GM12878 (cell line): ENCODE data around the gene ITPKA. TPM values are rescaled to one million over a fixed set of nuclear protein-coding genes. Genes with fewer than 3 reads are reported as not detected.

Experiments used
- ATAC-seq: fragments of 200-7000 bp; cut with Tn5 transposase; 3 replicates; pipeline ENCODE4 v1.9.1; 2020; ENCODE audit warnings: mild to moderate bottlenecking, moderate library complexity
- BruUV-seq: library from RNA; stranded (reverse); fragments of 400-500 nt; replicated peaks from 2 replicates; lab custom pipeline; 2021; lab: Mats Ljungman, UMichigan
- CTCF ChIA-PET: fragments of 300-600 bp; sonication (Branson Sonifier 250); formaldehyde crosslinking; extraction: SDS; loops from one replicate; lab custom pipeline; 2021; ENCODE audit warnings: inconsistent platforms; lab: Yijun Ruan, JAX
- POLR2A ChIA-PET: fragments of 350-600 bp; formaldehyde crosslinking; extraction: SDS; loops from one replicate; lab custom pipeline; 2021; ENCODE audit warnings: inconsistent platforms; lab: Charles Lee
- RAD21 ChIA-PET: fragments of 300-600 bp; sonication (Branson Sonifier 250); formaldehyde crosslinking; loops from one replicate; lab custom pipeline; 2023; ENCODE audit warnings: antibody characterized with exemption; ENCODE audit not compliant: unreplicated experiment; lab: Charles Lee
- SMC1A ChIA-PET: fragments of 300-600 bp; sonication (Branson Sonifier 250); formaldehyde crosslinking; loops from one replicate; lab custom pipeline; 2023; ENCODE audit not compliant: unreplicated experiment, uncharacterized antibody; lab: Charles Lee
- DNase-seq: peaks from one replicate; pipeline ENCODE4 v3.0.0-alpha.2; 2011; ENCODE audit warnings: low read depth, low spot score
- FAIRE-seq: peaks from 3 replicates; lab custom pipeline; 2011; peaks lifted over from hg19 to GRCh38; lab: Jason Lieb, UNC
- H2AFZ ChIP-seq: 2 replicates; pipeline ENCODE4 v1.6.0; 2011; ENCODE audit warnings: low read depth, low read length, control low read depth; ENCODE audit not compliant: control insufficient read depth
- H3K27ac ChIP-seq: 2 replicates; pipeline ENCODE4 v1.5.1; 2011; ENCODE audit warnings: control low read depth; ENCODE audit not compliant: control insufficient read depth, insufficient read depth
- H3K27me3 ChIP-seq, 2 experiments: replicated peaks in 1 of 2; 2 replicates each; pipeline versions ENCODE4 v1.6.0 to v1.6.1; 2011; ENCODE audit warnings: low read length in 1 of 2; ENCODE audit not compliant: control insufficient read depth in 2 of 2, insufficient read depth in 2 of 2
- H3K36me3 ChIP-seq, 2 experiments: 2 replicates each; pipeline ENCODE4 v1.5.1; 2011; ENCODE audit warnings: low read length in 1 of 2; ENCODE audit not compliant: control insufficient read depth in 2 of 2, insufficient read depth in 2 of 2
- H3K4me1 ChIP-seq: 2 replicates; pipeline ENCODE4 v1.6.1; 2011; ENCODE audit warnings: mild to moderate bottlenecking, low read length, moderate library complexity, mixed read lengths; ENCODE audit not compliant: control insufficient read depth, insufficient read depth
- H3K4me2 ChIP-seq: 2 replicates; pipeline ENCODE4 v1.6.0; 2011; ENCODE audit warnings: control low read depth; ENCODE audit not compliant: control insufficient read depth, insufficient read depth
- H3K4me3 ChIP-seq: fragments of 200-600 bp; sonication (generic); 2 replicates; pipeline ENCODE4 v1.5.1; 2016
- H3K79me2 ChIP-seq: 2 replicates; pipeline ENCODE4 v1.6.0; 2011; ENCODE audit warnings: low read length; ENCODE audit not compliant: control insufficient read depth, insufficient read depth
- H3K9ac ChIP-seq: 2 replicates; pipeline ENCODE4 v1.8.0; 2011; ENCODE audit warnings: low read length, control low read depth, mixed read lengths; ENCODE audit not compliant: control insufficient read depth, insufficient read depth
- H3K9me3 ChIP-seq: replicated peaks from 3 replicates; pipeline ENCODE4 v1.5.1; 2011; ENCODE audit warnings: mild to moderate bottlenecking, low read length; ENCODE audit not compliant: control insufficient read depth, insufficient read depth
- H4K20me1 ChIP-seq: 2 replicates; pipeline ENCODE4 v1.6.0; 2011; ENCODE audit not compliant: control insufficient read depth, insufficient read depth
- CTCF ChIP-seq, 3 experiments: IDR thresholded peaks in 2 of 3; conservative IDR thresholded peaks in 1 of 3; 2 replicates each; pipeline ENCODE4 v1.5.1; 2011; ENCODE audit warnings: low read depth in 3 of 3, low read length in 3 of 3, mild to moderate bottlenecking in 3 of 3, control low read depth in 2 of 3, moderate library complexity in 2 of 3, inconsistent platforms in 1 of 3, mixed read lengths in 1 of 3; ENCODE audit not compliant: control insufficient read depth in 2 of 3, insufficient read depth in 1 of 3; ENCODE audit errors: extremely low read depth in 1 of 3
- EGR1 ChIP-seq, 2 experiments: IDR thresholded peaks; 1 replicate in 1 of 2; 2 replicates in 1 of 2; pipeline ENCODE4 v1.6.1; 2011 to 2012; ENCODE audit warnings: low read depth in 2 of 2, low read length in 2 of 2, borderline replicate concordance in 1 of 2, mild to moderate bottlenecking in 1 of 2, moderate library complexity in 1 of 2
- GABPA ChIP-seq: IDR thresholded peaks from 2 replicates; pipeline ENCODE4 v1.6.1; 2014; ENCODE audit warnings: antibody characterized with exemption, low read depth, mild to moderate bottlenecking, inconsistent platforms
- MYC ChIP-seq: IDR thresholded peaks from 2 replicates; pipeline ENCODE4 v1.6.1; 2011; ENCODE audit warnings: mild to moderate bottlenecking, low read length, moderate library complexity, inconsistent platforms; ENCODE audit not compliant: insufficient read depth, insufficient replicate concordance, insufficient read length, severe bottlenecking
- RBBP5 ChIP-seq: fragments of 200-600 bp; sonication (generic); conservative IDR thresholded peaks from 2 replicates; pipeline ENCODE4 v1.6.1; 2016
- TARDBP ChIP-seq: IDR thresholded peaks from 2 replicates; pipeline ENCODE4 v1.6.1; 2016; ENCODE audit warnings: borderline replicate concordance
- ZNF622 ChIP-seq: fragments of 450-650 bp; IDR thresholded peaks from 2 replicates; pipeline ENCODE4 v1.6.1; 2017; ENCODE audit warnings: mild to moderate bottlenecking, inconsistent platforms
- ZSCAN29 ChIP-seq: fragments of 450-650 bp; IDR thresholded peaks from 2 replicates; pipeline ENCODE4 v1.6.1; 2017; ENCODE audit warnings: mild to moderate bottlenecking, moderate library complexity
- WGBS: methylation state at CpG from one replicate; pipeline ENCODE4 v1.1.6; 2016; ENCODE audit warnings: low lambda C conversion rate; ENCODE audit not compliant: insufficient replicate concordance, insufficient coverage; ENCODE audit errors: missing lambda C conversion rate; 5-methylcytosine and 5-hydroxymethylcytosine counted together
- in situ Hi-C: fragments of 300-500 bp; cut with MboI; formaldehyde crosslinking; loops from 9 replicates; pipeline ENCODE4 v1.14.3; 2018; ENCODE audit warnings: mixed read lengths
- intact Hi-C: fragments of 100-400 bp; cut with micrococcal nuclease; formaldehyde crosslinking; loops from one replicate; pipeline ENCODE4 v1.14.2; 2022; ENCODE audit not compliant: unreplicated experiment
- polyA plus RNA-seq, 11 experiments: library from polyadenylated mRNA; depleted of rRNA in 4 of 11; unstranded in 6 of 11; stranded (reverse) in 5 of 11; fragments of >200 nt; fragmentation: Nextera tagmentation in 4 of 11; fragmentation: Illumina TruSeq in 1 of 11; extraction: Ambion mirVana in 4 of 11; extraction: Trizol in 1 of 11; gene quantifications; 1 replicate in 1 of 11; 2 replicates in 10 of 11; pipeline versions ENCODE4 v1.2.1 to v1.2.3, GENCODE V29; 2011 to 2016; ENCODE audit warnings: inconsistent platforms in 2 of 11, missing spikeins in 2 of 11, low read depth in 1 of 11
- total RNA-seq, 4 experiments: library from RNA; depleted of rRNA in 3 of 4; stranded (reverse); fragments of >200 nt in 3 of 4; fragmentation: Illumina TruSeq in 1 of 4; extraction: Trizol in 1 of 4; gene quantifications; 2 replicates each; pipeline versions ENCODE4 v1.2.1 to v1.2.3, GENCODE V29; 2013 to 2021
- TF ChIP-seq, protein P1 (sequence below): IDR thresholded peaks from 2 replicates; pipeline ENCODE4 v1.6.1; 2011; ENCODE audit warnings: borderline replicate concordance, low read depth, mild to moderate bottlenecking, moderate library complexity, mixed read lengths, low read length; ENCODE audit not compliant: insufficient read depth; ENCODE audit errors: extremely low read length
- TF ChIP-seq, protein P2 (sequence below): fragments of 450-650 bp; IDR thresholded peaks from 2 replicates; pipeline ENCODE4 v1.6.1; 2016; ENCODE audit warnings: mild to moderate bottlenecking

ITPKA gene
- total and polyA plus RNA-seq, 10 of the 15 experiments (the other 5 are each of a cell fraction or from before 2014, with no cell fraction given): 0.04 to 1.5 (median 0.49) TPM; not detected in 1

- FAIRE-seq (no peak), ATAC-seq (no peak), DNase-seq (no peak)
- in situ Hi-C loops (no loop called here), intact Hi-C loops (loop anchor here (5.0 to 10.0 kb wide), 4 partner anchors 92 to 347 kb away; partner anchors contain the start of gene TYRO3)
- no TSS peak for BruUV-seq
- 93% methylated on average over 9 of the region's 9 CpGs for WGBS
- H3K9me3 ChIP-seq: no peaks in the 10 kb centered on the region
- ChIA-PET POLR2A (interaction anchor here (0.5 to 0.9 kb wide), 3 partner anchors 27 to 598 kb away, joined by 3 to 4 read pairs (median 3); no protein-coding TSS in a partner anchor), CTCF (interaction anchor here (0.6 to 3.1 kb wide), 45 partner anchors 10 to 1280 kb away, joined by 3 to 33 read pairs (median 4); partner anchors contain the start of genes ITPKA, LTK, MAPKBP1 and NDUFAF1), RAD21 (interaction anchor here (0.6 to 3.5 kb wide), 23 partner anchors 14 to 619 kb away, joined by 3 to 20 read pairs (median 4); partner anchors contain the start of genes ITPKA, LTK, MAPKBP1 and RPAP1), SMC1A (interaction anchor here (0.6 to 2.4 kb wide), 27 partner anchors 10 to 440 kb away, joined by 3 to 14 read pairs (median 4); partner anchors contain the start of genes LTK, MAPKBP1 and RPAP1)
- no peak overlapping the region for H2AFZ ChIP-seq
- no peak overlapping the region for H3K9ac ChIP-seq
- no peak overlapping the region for H3K4me3 ChIP-seq
- H3K27ac ChIP-seq: no peak overlapping the region
- H3K4me1 ChIP-seq: no peaks in the 10 kb centered on the region
- no peaks in the 10 kb centered on the region for H3K79me2 ChIP-seq
- H3K27me3 ChIP-seq: no peaks in the 10 kb centered on the region
- no peaks in the 10 kb centered on the region for H4K20me1 ChIP-seq
- H3K4me2 ChIP-seq: no peak overlapping the region
- H3K36me3 ChIP-seq: peaks cover 4 to 29% of the 10 kb centered on the region in 2 experiments; a peak in 3 of 4 replicates
- TF ChIP-seq EGR1 (IDR thresholded peaks at IDR 0.05; ENCODE audit: borderline replicate concordance in 1 of 2, low read depth in 2 of 2, low read length in 2 of 2) (no peak), TARDBP (no peak), MYC (no peak), ZSCAN29 (no peak), CTCF (IDR thresholded peaks at IDR 0.05 in 2 of 3, conservative IDR thresholded peaks at IDR 0.05 in 1 of 3; ENCODE audit: control insufficient read depth in 2 of 3, extremely low read depth in 1 of 3, insufficient read depth in 1 of 3, low read depth in 3 of 3, low read length in 3 of 3) (no peak), GABPA (no peak), RBBP5 (no peak), ZNF622 (no peak)
- TF ChIP-seq, protein P1, sequence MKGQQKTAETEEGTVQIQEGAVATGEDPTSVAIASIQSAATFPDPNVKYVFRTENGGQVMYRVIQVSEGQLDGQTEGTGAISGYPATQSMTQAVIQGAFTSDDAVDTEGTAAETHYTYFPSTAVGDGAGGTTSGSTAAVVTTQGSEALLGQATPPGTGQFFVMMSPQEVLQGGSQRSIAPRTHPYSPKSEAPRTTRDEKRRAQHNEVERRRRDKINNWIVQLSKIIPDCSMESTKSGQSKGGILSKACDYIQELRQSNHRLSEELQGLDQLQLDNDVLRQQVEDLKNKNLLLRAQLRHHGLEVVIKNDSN: no peak
- TF ChIP-seq, protein P2, sequence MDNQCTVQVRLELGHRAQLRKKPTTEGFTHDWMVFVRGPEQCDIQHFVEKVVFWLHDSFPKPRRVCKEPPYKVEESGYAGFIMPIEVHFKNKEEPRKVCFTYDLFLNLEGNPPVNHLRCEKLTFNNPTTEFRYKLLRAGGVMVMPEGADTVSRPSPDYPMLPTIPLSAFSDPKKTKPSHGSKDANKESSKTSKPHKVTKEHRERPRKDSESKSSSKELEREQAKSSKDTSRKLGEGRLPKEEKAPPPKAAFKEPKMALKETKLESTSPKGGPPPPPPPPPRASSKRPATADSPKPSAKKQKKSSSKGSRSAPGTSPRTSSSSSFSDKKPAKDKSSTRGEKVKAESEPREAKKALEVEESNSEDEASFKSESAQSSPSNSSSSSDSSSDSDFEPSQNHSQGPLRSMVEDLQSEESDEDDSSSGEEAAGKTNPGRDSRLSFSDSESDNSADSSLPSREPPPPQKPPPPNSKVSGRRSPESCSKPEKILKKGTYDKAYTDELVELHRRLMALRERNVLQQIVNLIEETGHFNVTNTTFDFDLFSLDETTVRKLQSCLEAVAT: no peak
Measured at GRCh38 chr15:41464889-41465580, 28.6 kb upstream of the ITPKA start.
